ENCODE measurements around the gene TNFAIP1. TPM values are rescaled to one million over a fixed set of nuclear protein-coding genes. Genes with fewer than 3 reads are reported as not detected.

TNFAIP1 gene
- total RNA-seq, 3 donors from 2014 or later (not counting 1 experiment from before 2014, with no cell fraction given): 10.5 to 15.7 (median 14.6) TPM

DNA sequence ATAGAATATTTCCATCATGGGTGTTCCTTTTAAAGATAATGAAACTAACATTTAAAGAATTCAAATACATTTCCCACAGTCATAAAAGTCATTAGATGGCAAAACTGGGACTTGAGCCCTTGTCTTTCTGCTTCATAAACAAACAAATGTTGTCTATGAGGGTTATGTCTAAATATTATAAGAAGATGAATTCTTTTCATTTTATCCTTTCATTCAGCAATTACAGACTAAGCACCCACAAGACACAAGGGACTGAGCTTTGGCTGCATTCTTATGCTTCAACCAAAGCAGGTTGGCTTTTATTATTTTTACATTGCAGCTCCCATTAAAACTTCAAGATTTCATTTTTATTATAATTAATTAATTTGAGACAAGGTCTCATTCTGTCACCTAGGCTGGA lies 50.8 kb downstream of the TNFAIP1 start:
- Histone ChIP-seq H3K27me3 (ENCODE audit: control insufficient read depth, insufficient read depth, low read length) (no peaks in the 10 kb centered on the region), H3K27ac (ENCODE audit: low read length) (no peak overlapping the region), H3K4me1 (ENCODE audit: control insufficient read depth, insufficient read depth, low read length) (peaks cover 23% of the 10 kb centered on the region), H3K4me3 (ENCODE audit: low read length) (no peak overlapping the region), H3K36me3 (ENCODE audit: control insufficient read depth, insufficient read depth, low read length) (peaks cover 26% of the 10 kb centered on the region), H3K9me3 (ENCODE audit: control insufficient read depth, insufficient read depth, low read length) (no peaks in the 10 kb centered on the region)
- Mint-ChIP-seq H3K27me3 (ENCODE audit: low read depth in 2 of 2) (peaks cover 0 to 6% of the 10 kb centered on the region in 2 donors), H3K27ac (no peak overlapping the region), H3K4me1 (peaks cover 7 to 34% of the 10 kb centered on the region in 2 donors), H3K9me3 (no peaks in the 10 kb centered on the region), H3K4me3 (no peak overlapping the region), H3K36me3 (peaks cover 16% of the 10 kb centered on the region)
- intact Hi-C loops (cut with micrococcal nuclease): no loop called here
- TF ChIP-seq, protein P1, sequence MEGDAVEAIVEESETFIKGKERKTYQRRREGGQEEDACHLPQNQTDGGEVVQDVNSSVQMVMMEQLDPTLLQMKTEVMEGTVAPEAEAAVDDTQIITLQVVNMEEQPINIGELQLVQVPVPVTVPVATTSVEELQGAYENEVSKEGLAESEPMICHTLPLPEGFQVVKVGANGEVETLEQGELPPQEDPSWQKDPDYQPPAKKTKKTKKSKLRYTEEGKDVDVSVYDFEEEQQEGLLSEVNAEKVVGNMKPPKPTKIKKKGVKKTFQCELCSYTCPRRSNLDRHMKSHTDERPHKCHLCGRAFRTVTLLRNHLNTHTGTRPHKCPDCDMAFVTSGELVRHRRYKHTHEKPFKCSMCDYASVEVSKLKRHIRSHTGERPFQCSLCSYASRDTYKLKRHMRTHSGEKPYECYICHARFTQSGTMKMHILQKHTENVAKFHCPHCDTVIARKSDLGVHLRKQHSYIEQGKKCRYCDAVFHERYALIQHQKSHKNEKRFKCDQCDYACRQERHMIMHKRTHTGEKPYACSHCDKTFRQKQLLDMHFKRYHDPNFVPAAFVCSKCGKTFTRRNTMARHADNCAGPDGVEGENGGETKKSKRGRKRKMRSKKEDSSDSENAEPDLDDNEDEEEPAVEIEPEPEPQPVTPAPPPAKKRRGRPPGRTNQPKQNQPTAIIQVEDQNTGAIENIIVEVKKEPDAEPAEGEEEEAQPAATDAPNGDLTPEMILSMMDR (IDR thresholded peaks at IDR 0.05): no peak
- ATAC-seq (no peak), DNase-seq (no peak)

DNA sequence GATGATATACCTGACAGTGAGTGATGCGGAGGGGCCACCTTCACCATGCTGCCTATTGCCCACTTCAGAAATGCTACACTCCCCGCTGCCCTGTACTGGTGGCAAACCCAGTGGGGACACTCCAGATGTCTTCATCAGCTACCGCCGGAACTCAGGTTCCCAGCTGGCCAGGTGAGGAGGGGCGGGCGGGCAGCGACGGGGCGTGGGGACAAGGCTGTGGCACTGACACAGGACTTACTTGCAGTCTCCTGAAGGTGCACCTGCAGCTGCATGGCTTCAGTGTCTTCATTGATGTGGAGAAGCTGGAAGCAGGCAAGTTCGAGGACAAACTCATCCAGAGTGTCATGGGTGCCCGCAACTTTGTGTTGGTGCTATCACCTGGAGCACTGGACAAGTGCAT lies 52.5 kb downstream of the TNFAIP1 start:
- Histone ChIP-seq H3K27ac (ENCODE audit: low read length) (no peak overlapping the region), H3K9me3 (ENCODE audit: control insufficient read depth, insufficient read depth, low read length) (no peaks in the 10 kb centered on the region), H3K27me3 (ENCODE audit: control insufficient read depth, insufficient read depth, low read length) (no peaks in the 10 kb centered on the region), H3K4me1 (ENCODE audit: control insufficient read depth, insufficient read depth, low read length) (peaks cover 20% of the 10 kb centered on the region), H3K36me3 (ENCODE audit: control insufficient read depth, insufficient read depth, low read length) (peaks cover 37% of the 10 kb centered on the region), H3K4me3 (ENCODE audit: low read length) (no peak overlapping the region)
- no peak overlapping the region for H3K27ac Mint-ChIP-seq
- WGBS (ENCODE audit: insufficient coverage): 97% methylated on average over 11 of the region's 11 CpGs
- no peaks in the 10 kb centered on the region for H3K27me3 Mint-ChIP-seq (ENCODE audit: low read depth in 2 of 2)
- no peaks in the 10 kb centered on the region for H3K9me3 Mint-ChIP-seq
- DNase-seq (no peak), ATAC-seq (no peak)
- H3K4me3 Mint-ChIP-seq: no peak overlapping the region
- intact Hi-C loops (cut with micrococcal nuclease): no loop called here
- peaks cover 7 to 30% of the 10 kb centered on the region in 2 donors for H3K4me1 Mint-ChIP-seq
- peaks cover 16% of the 10 kb centered on the region for H3K36me3 Mint-ChIP-seq
- TF ChIP-seq, protein P1 (IDR thresholded peaks at IDR 0.05): no peak

DNA sequence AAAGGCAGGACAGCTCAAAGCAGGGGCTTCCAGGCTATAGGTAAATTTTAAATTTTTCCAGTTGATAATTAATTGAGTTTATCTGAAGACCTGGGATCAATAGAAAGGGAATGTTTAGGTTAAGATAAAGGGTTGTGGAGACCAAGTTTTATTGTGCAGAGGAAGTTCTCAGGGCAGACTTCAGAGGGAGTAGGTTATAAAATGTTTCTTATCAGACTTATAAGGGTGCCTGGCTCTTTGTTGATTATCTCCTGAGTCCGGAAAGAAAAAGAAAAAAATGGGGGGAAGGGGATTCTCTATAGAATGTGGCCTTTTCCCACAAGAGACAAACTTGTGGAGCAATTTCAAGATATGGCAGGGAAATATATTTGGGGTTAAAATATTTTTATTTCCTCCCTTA lies 54.6 kb downstream of the TNFAIP1 start:
- TF ChIP-seq, protein P1 (IDR thresholded peaks at IDR 0.05): no peak
- H3K27ac Mint-ChIP-seq: peak overlapping the region in 1 of 2 donors; percentile 11
- intact Hi-C loops (cut with micrococcal nuclease): no loop called here
- peaks cover 0 to 12% of the 10 kb centered on the region in 2 donors for H3K4me1 Mint-ChIP-seq
- WGBS (ENCODE audit: insufficient coverage): 100% methylated on average over 1 of the region's 1 CpG
- Histone ChIP-seq H3K27ac (ENCODE audit: low read length) (no peak overlapping the region), H3K27me3 (ENCODE audit: control insufficient read depth, insufficient read depth, low read length) (no peaks in the 10 kb centered on the region), H3K4me1 (ENCODE audit: control insufficient read depth, insufficient read depth, low read length) (peaks cover 5% of the 10 kb centered on the region), H3K36me3 (ENCODE audit: control insufficient read depth, insufficient read depth, low read length) (peaks cover 43% of the 10 kb centered on the region), H3K4me3 (ENCODE audit: low read length) (no peak overlapping the region), H3K9me3 (ENCODE audit: control insufficient read depth, insufficient read depth, low read length) (no peaks in the 10 kb centered on the region)
- DNase-seq (no peak), ATAC-seq (no peak)
- no peaks in the 10 kb centered on the region for H3K9me3 Mint-ChIP-seq
- H3K27me3 Mint-ChIP-seq (ENCODE audit: low read depth in 2 of 2): no peaks in the 10 kb centered on the region
- H3K4me3 Mint-ChIP-seq: no peak overlapping the region
- peaks cover 16% of the 10 kb centered on the region for H3K36me3 Mint-ChIP-seq

DNA sequence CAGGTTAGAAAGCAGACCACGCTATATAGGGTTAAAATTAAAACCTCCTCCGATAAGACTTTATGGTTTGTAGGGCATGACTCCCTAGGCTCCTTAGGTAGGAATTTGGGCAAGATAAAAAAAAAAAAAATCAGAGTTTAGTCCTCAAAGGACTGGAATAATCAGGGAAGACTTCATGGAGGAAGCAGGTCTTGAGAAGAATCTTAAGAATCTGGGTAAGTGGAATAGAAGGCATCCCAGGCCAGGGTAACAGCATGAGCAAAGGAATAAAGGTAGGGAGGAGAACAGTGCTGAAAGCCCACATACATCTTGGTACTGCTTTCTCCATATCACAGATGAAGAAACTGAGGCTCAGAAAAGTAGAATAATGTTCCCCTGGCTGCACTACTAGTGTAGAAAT lies 55.0 kb downstream of the TNFAIP1 start:
- intact Hi-C loops (cut with micrococcal nuclease): no loop called here
- Mint-ChIP-seq H3K4me1 (peaks cover 0 to 8% of the 10 kb centered on the region in 2 donors), H3K27ac (peak overlapping the region in 1 of 2 donors; percentile 11), H3K9me3 (no peaks in the 10 kb centered on the region), H3K36me3 (peaks cover 16% of the 10 kb centered on the region), H3K4me3 (no peak overlapping the region), H3K27me3 (ENCODE audit: low read depth in 2 of 2) (no peaks in the 10 kb centered on the region)
- no peaks in the 10 kb centered on the region for H3K9me3 ChIP-seq (ENCODE audit: control insufficient read depth, insufficient read depth, low read length)
- H3K27ac ChIP-seq (ENCODE audit: low read length): no peak overlapping the region
- H3K27me3 ChIP-seq (ENCODE audit: control insufficient read depth, insufficient read depth, low read length): no peaks in the 10 kb centered on the region
- DNase-seq (no peak), ATAC-seq (no peak)
- TF ChIP-seq, protein P1 (IDR thresholded peaks at IDR 0.05): no peak
- no peak overlapping the region for H3K4me3 ChIP-seq (ENCODE audit: low read length)
- peaks cover under 1% of the 10 kb centered on the region for H3K4me1 ChIP-seq (ENCODE audit: control insufficient read depth, insufficient read depth, low read length)
- H3K36me3 ChIP-seq (ENCODE audit: control insufficient read depth, insufficient read depth, low read length): peaks cover 45% of the 10 kb centered on the region
- 100% methylated on average over 2 of the region's 2 CpGs for WGBS (ENCODE audit: insufficient coverage)
